Activated naive CD4-positive, alpha-beta T cell treated with anti-CD3 and anti-CD28 coated beads, Interleukin-2, amount 50 U/mL, for 24 hours (primary cell): ENCODE results near the gene ITGA3.
"Not testable (repeated sequence)": the region's sequence is repeated elsewhere in the genome, so short reads cannot be mapped to it uniquely, and the experiment has no call there.

ENCODE experiments used
- H3K27ac Mint-ChIP-seq: one replicate; pipeline ENCODE4 v1.8.0; 2021; ENCODE audit warnings: mild to moderate bottlenecking, mixed read lengths
- H3K27me3 Mint-ChIP-seq: one replicate; pipeline ENCODE4 v1.8.0; 2021; ENCODE audit warnings: mixed read lengths
- H3K36me3 Mint-ChIP-seq: one replicate; pipeline ENCODE4 v1.8.0; 2021; ENCODE audit warnings: mixed read lengths
- H3K4me1 Mint-ChIP-seq: one replicate; pipeline ENCODE4 v1.8.0; 2021; ENCODE audit warnings: mixed read lengths
- H3K4me3 Mint-ChIP-seq: one replicate; pipeline ENCODE4 v1.8.0; 2021; ENCODE audit warnings: mild to moderate bottlenecking, mixed read lengths
- H3K9me3 Mint-ChIP-seq: one replicate; pipeline ENCODE4 v1.8.0; 2021; ENCODE audit warnings: mixed read lengths

The ITGA3 gene

GRCh38 chr17:50056217-50056960 is 479 bp downstream of the ITGA3 start:
- Mint-ChIP-seq H3K4me1 (peaks cover 19% of the 10 kb centered on the region), H3K9me3 (no peaks in the 10 kb centered on the region), H3K4me3 (peak overlapping the region; percentile 91), H3K36me3 (no peaks in the 10 kb centered on the region), H3K27me3 (no peaks in the 10 kb centered on the region), H3K27ac (peak overlapping the region; percentile 8)

- H3K9me3 Mint-ChIP-seq, result no peaks in the 10 kb centered on the region
- peaks cover 16% of the 10 kb centered on the region for H3K4me1 Mint-ChIP-seq
These were observed 1.0 kb downstream of the ITGA3 start for GRCh38 chr17:50056961-50057330.

GRCh38 chr17:50057521-50057991 is 1.6 kb downstream of the ITGA3 start:
- Mint-ChIP-seq H3K27ac (peak overlapping the region; percentile 59), H3K4me3 (peak overlapping the region; percentile 91), H3K9me3 (no peaks in the 10 kb centered on the region), H3K36me3 (no peaks in the 10 kb centered on the region), H3K27me3 (no peaks in the 10 kb centered on the region), H3K4me1 (peaks cover 16% of the 10 kb centered on the region)

More at GRCh38 chr17:50056961-50057330, 1.0 kb downstream of the ITGA3 start:
- no peaks in the 10 kb centered on the region for H3K27me3 Mint-ChIP-seq
- H3K36me3 Mint-ChIP-seq, result no peaks in the 10 kb centered on the region
- peak overlapping the region; percentile 91 for H3K4me3 Mint-ChIP-seq
- no peak overlapping the region for H3K27ac Mint-ChIP-seq

- Mint-ChIP-seq H3K36me3 (no peaks in the 10 kb centered on the region), H3K4me1 (peaks cover 16% of the 10 kb centered on the region), H3K4me3 (peak overlapping the region; percentile 9), H3K27ac (no peak overlapping the region), H3K9me3 (no peaks in the 10 kb centered on the region), H3K27me3 (no peaks in the 10 kb centered on the region)
These were observed 2.5 kb downstream of the ITGA3 start for GRCh38 chr17:50058296-50058953.

GRCh38 chr17:50059256-50059655 is 3.3 kb downstream of the ITGA3 start:
- no peak overlapping the region for H3K4me3 Mint-ChIP-seq
- no peaks in the 10 kb centered on the region for H3K27me3 Mint-ChIP-seq
- H3K36me3 Mint-ChIP-seq, result no peaks in the 10 kb centered on the region
- peaks cover 16% of the 10 kb centered on the region for H3K4me1 Mint-ChIP-seq
- H3K9me3 Mint-ChIP-seq, result no peaks in the 10 kb centered on the region
- no peak overlapping the region for H3K27ac Mint-ChIP-seq

- H3K27ac Mint-ChIP-seq, result no peak overlapping the region
- H3K9me3 Mint-ChIP-seq, result no peaks in the 10 kb centered on the region
- H3K4me3 Mint-ChIP-seq, result no peak overlapping the region
- peaks cover 16% of the 10 kb centered on the region for H3K4me1 Mint-ChIP-seq
- no peaks in the 10 kb centered on the region for H3K27me3 Mint-ChIP-seq
- H3K36me3 Mint-ChIP-seq, result no peaks in the 10 kb centered on the region
These were observed 3.9 kb downstream of the ITGA3 start for GRCh38 chr17:50059759-50060273.

- Mint-ChIP-seq H3K9me3 (no peaks in the 10 kb centered on the region), H3K4me3 (no peak overlapping the region), H3K27ac (no peak overlapping the region), H3K4me1 (peaks cover 11% of the 10 kb centered on the region), H3K36me3 (no peaks in the 10 kb centered on the region), H3K27me3 (no peaks in the 10 kb centered on the region)
These were observed 5.2 kb downstream of the ITGA3 start for GRCh38 chr17:50060951-50061712.

- H3K4me3 Mint-ChIP-seq, H3K27me3 Mint-ChIP-seq, H3K36me3 Mint-ChIP-seq, H3K27ac Mint-ChIP-seq, H3K9me3 Mint-ChIP-seq: not testable (repeated sequence)
- H3K4me1 Mint-ChIP-seq, result peaks cover 11% of the 10 kb centered on the region
These were observed 5.8 kb downstream of the ITGA3 start for GRCh38 chr17:50061713-50062045.

- no peak overlapping the region for H3K27ac Mint-ChIP-seq
- H3K4me1 Mint-ChIP-seq, result peaks cover 5% of the 10 kb centered on the region
- no peaks in the 10 kb centered on the region for H3K9me3 Mint-ChIP-seq
- no peaks in the 10 kb centered on the region for H3K36me3 Mint-ChIP-seq
- no peak overlapping the region for H3K4me3 Mint-ChIP-seq
- no peaks in the 10 kb centered on the region for H3K27me3 Mint-ChIP-seq
These were observed 6.7 kb downstream of the ITGA3 start for GRCh38 chr17:50062293-50063243.

GRCh38 chr17:50063561-50064252 is 7.8 kb downstream of the ITGA3 start:
- H3K27ac Mint-ChIP-seq, result no peak overlapping the region
- H3K4me3 Mint-ChIP-seq, result no peak overlapping the region
- no peaks in the 10 kb centered on the region for H3K4me1 Mint-ChIP-seq

GRCh38 chr17:50064253-50065001 is 8.5 kb downstream of the ITGA3 start:
- no peaks in the 10 kb centered on the region for H3K9me3 Mint-ChIP-seq
- H3K4me1 Mint-ChIP-seq, result no peaks in the 10 kb centered on the region
- H3K27ac Mint-ChIP-seq, result no peak overlapping the region
- no peaks in the 10 kb centered on the region for H3K27me3 Mint-ChIP-seq
- H3K4me3 Mint-ChIP-seq, result no peak overlapping the region
- H3K36me3 Mint-ChIP-seq, result no peaks in the 10 kb centered on the region

More at GRCh38 chr17:50063561-50064252, 7.8 kb downstream of the ITGA3 start:
- no peaks in the 10 kb centered on the region for H3K27me3 Mint-ChIP-seq
- H3K36me3 Mint-ChIP-seq, result no peaks in the 10 kb centered on the region
- no peaks in the 10 kb centered on the region for H3K9me3 Mint-ChIP-seq

- no peaks in the 10 kb centered on the region for H3K9me3 Mint-ChIP-seq
- no peak overlapping the region for H3K4me3 Mint-ChIP-seq
- H3K27ac Mint-ChIP-seq, result no peak overlapping the region
These were observed 9.1 kb downstream of the ITGA3 start for GRCh38 chr17:50065056-50065455.

GRCh38 chr17:50066995-50067394 is 11.1 kb downstream of the ITGA3 start:
- Mint-ChIP-seq H3K36me3 (peaks cover 10% of the 10 kb centered on the region), H3K27me3 (no peaks in the 10 kb centered on the region), H3K27ac (no peak overlapping the region), H3K4me1 (no peaks in the 10 kb centered on the region), H3K9me3 (no peaks in the 10 kb centered on the region), H3K4me3 (no peak overlapping the region)

More at GRCh38 chr17:50065056-50065455, 9.1 kb downstream of the ITGA3 start:
- H3K4me1 Mint-ChIP-seq, result no peaks in the 10 kb centered on the region
- no peaks in the 10 kb centered on the region for H3K27me3 Mint-ChIP-seq
- H3K36me3 Mint-ChIP-seq, result no peaks in the 10 kb centered on the region

GRCh38 chr17:50067996-50068395 is 12.1 kb downstream of the ITGA3 start:
- peaks cover 10% of the 10 kb centered on the region for H3K36me3 Mint-ChIP-seq

More at GRCh38 chr17:50067996-50068395, 12.1 kb downstream of the ITGA3 start:
- H3K27me3 Mint-ChIP-seq, result no peaks in the 10 kb centered on the region
- no peak overlapping the region for H3K4me3 Mint-ChIP-seq
- H3K9me3 Mint-ChIP-seq, result no peaks in the 10 kb centered on the region
- no peak overlapping the region for H3K27ac Mint-ChIP-seq
- H3K4me1 Mint-ChIP-seq, result no peaks in the 10 kb centered on the region
